Tibial nerve (tissue), 4 donors: ENCODE data around the gene SUPT3H. TPM values are rescaled to one million over a fixed set of nuclear protein-coding genes. Genes with fewer than 3 reads are reported as not detected.

ENCODE experiments used
- DNase-seq, 2 donors: peaks; one replicate each; pipeline ENCODE4 v3.0.0-alpha.2; 2019; ENCODE audit warnings: low spot score in 2 of 2
- H3K27ac ChIP-seq, 4 donors: fragments of 200-600 bp; sonication (generic) in 3 of 4; one replicate each; pipeline ENCODE4 v1.5.1; 2017 to 2019; ENCODE audit warnings: mild to moderate bottlenecking in 1 of 4
- H3K27me3 ChIP-seq, 2 donors: fragments of 200-600 bp; sonication (generic) in 1 of 2; one replicate each; pipeline versions ENCODE4 v1.5.1 to v1.6.0; 2017 to 2019
- H3K36me3 ChIP-seq, 3 donors: fragments of 200-600 bp; sonication (generic); one replicate each; pipeline ENCODE4 v1.5.1; 2018 to 2019
- H3K4me1 ChIP-seq, 4 donors: fragments of 200-600 bp; sonication (generic) in 3 of 4; one replicate each; pipeline ENCODE4 v1.5.1; 2017 to 2019
- H3K4me3 ChIP-seq, 4 donors: fragments of 200-600 bp; sonication (generic) in 3 of 4; one replicate each; pipeline ENCODE4 v1.5.1; 2017 to 2019; ENCODE audit warnings: mild to moderate bottlenecking in 1 of 4, moderate library complexity in 1 of 4
- H3K9me3 ChIP-seq, 4 donors: fragments of 200-600 bp; sonication (generic) in 3 of 4; one replicate each; pipeline ENCODE4 v1.5.1; 2017 to 2019
- EP300 ChIP-seq, 2 donors: sonication (generic); formaldehyde crosslinking; IDR thresholded peaks; one replicate each; pipeline ENCODE4 v1.6.1; 2017; ENCODE audit warnings: antibody characterized with exemption in 2 of 2, mild to moderate bottlenecking in 1 of 2
- POLR2A ChIP-seq, 2 donors: fragments of 450-650 bp; IDR thresholded peaks; one replicate each; pipeline ENCODE4 v1.6.1; 2017; ENCODE audit warnings: antibody characterized with exemption in 2 of 2, mild to moderate bottlenecking in 2 of 2, moderate library complexity in 2 of 2
- WGBS, 2 donors: methylation state at CpG; one replicate each; pipeline ENCODE4 v1.1.5; 2018; 5-methylcytosine and 5-hydroxymethylcytosine counted together
- total RNA-seq, 4 donors: library from RNA; depleted of rRNA; stranded (reverse); fragments of >200 nt; gene quantifications; one replicate each; pipeline ENCODE4 v1.1.0, GENCODE V29; 2016
- TF ChIP-seq, protein P1 (sequence below), 5 experiments: fragments of 200-600 bp in 3 of 5; fragments of 450-650 bp in 2 of 5; sonication (generic) in 3 of 5; IDR thresholded peaks; one replicate each; pipeline ENCODE4 v1.5.1; 2016 to 2019; ENCODE audit warnings: antibody characterized with exemption in 5 of 5, mild to moderate bottlenecking in 3 of 5, moderate library complexity in 2 of 5

SUPT3H gene
- total RNA-seq, 4 donors from 2014 or later, result 6.6 to 16.5 (median 14.8) TPM

DNA sequence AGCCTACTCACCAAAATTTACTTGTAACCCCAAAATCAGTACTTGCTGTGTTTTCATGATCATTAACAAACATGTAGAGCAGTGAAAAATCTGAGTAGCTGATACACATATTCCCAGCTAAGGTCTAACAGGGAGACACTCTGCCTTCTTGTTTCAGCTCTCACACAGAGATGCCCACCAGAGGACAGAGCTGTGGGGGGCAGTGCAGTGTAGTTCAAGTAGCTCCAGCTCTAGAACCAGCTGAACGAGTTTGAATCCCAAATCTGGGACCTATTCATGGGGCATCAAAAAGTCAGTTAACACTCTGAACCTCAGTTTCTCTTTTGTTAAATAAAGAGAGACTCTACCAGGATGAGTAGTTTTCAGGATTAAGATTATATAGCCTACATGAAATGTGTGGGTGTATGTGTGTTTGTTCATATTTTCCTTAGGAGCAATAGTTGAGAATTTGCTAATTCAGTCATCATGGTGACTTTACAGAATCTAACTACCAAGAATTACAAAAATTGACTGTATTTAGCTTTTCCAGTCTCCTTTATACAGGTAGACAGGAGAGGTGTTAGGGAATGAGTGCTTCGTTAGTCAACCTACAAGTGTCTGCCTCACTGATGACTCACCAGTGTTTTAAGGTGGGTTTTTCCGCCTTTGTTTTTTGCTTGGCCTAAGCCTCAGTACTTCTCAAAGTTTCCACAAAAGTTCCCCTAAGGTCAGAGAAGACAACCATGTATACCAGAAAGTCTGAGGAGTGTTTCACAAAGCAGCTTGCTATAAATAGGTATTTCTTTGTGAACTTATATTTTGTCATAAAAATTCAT lies 213.6 kb downstream of the SUPT3H start:
- no peak for DNase-seq
- 90 to 91% methylated on average over 3 of the region's 3 CpGs for WGBS, 2 donors
- H3K4me1 ChIP-seq, result no peaks in the 10 kb centered on the region
- H3K4me3 ChIP-seq, result no peak overlapping the region
- TF ChIP-seq EP300 (IDR thresholded peaks at IDR 0.05) (no peak), POLR2A (IDR thresholded peaks at IDR 0.05) (no peak)
- TF ChIP-seq, protein P1, sequence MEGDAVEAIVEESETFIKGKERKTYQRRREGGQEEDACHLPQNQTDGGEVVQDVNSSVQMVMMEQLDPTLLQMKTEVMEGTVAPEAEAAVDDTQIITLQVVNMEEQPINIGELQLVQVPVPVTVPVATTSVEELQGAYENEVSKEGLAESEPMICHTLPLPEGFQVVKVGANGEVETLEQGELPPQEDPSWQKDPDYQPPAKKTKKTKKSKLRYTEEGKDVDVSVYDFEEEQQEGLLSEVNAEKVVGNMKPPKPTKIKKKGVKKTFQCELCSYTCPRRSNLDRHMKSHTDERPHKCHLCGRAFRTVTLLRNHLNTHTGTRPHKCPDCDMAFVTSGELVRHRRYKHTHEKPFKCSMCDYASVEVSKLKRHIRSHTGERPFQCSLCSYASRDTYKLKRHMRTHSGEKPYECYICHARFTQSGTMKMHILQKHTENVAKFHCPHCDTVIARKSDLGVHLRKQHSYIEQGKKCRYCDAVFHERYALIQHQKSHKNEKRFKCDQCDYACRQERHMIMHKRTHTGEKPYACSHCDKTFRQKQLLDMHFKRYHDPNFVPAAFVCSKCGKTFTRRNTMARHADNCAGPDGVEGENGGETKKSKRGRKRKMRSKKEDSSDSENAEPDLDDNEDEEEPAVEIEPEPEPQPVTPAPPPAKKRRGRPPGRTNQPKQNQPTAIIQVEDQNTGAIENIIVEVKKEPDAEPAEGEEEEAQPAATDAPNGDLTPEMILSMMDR (IDR thresholded peaks at IDR 0.05), result no peak
- H3K9me3 ChIP-seq, result no peaks in the 10 kb centered on the region
- no peaks in the 10 kb centered on the region for H3K27me3 ChIP-seq
- no peak overlapping the region for H3K27ac ChIP-seq
- no peaks in the 10 kb centered on the region for H3K36me3 ChIP-seq

DNA sequence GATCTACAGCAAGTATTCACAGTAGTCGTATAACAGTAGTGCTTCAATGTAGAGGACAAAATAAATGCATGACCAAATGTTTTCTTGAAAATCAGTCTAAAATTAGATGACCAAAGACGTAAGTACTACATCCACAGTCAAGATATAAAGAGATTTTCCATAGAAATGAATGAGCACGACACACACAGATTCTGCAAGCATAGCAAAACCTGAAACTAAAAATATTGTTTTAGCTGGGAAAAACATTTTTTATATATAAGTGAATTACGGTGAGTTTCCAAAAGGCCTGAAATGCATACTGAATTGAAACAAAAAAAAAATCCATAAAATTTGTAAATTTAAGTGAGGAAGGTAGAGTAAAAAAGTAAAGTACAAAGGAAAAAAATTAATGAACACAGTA lies 217.4 kb downstream of the SUPT3H start:
- Histone ChIP-seq H3K36me3 (no peaks in the 10 kb centered on the region), H3K9me3 (no peaks in the 10 kb centered on the region), H3K27me3 (no peaks in the 10 kb centered on the region), H3K4me3 (no peak overlapping the region), H3K27ac (no peak overlapping the region), H3K4me1 (no peaks in the 10 kb centered on the region)
- TF ChIP-seq POLR2A (IDR thresholded peaks at IDR 0.05), result no peak
- TF ChIP-seq EP300 (IDR thresholded peaks at IDR 0.05), result no peak
- TF ChIP-seq, protein P1 (IDR thresholded peaks at IDR 0.05), result no peak
- DNase-seq, result no peak
- 78 to 86% methylated on average over 4 of the region's 4 CpGs for WGBS, 2 donors

DNA sequence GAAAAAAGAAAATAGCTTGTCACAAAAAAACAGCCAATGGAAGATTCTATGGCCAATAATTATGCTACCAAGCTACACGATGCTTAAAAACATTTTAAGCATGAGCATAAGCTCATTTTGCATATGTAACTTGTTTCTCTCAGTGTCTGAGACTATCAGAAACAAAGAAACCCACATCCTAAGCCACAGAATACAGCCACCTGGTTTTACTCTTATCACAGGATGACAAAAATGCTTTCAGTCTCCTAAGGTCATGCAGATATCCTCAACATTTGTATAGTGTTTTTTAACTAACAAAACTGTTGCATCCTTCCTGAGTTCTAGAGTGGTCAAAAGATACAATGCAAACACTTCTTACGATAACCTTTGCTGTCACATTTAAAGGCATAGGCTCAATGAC lies 221.7 kb downstream of the SUPT3H start:
- no peaks in the 10 kb centered on the region for H3K36me3 ChIP-seq
- no peak overlapping the region for H3K27ac ChIP-seq
- H3K9me3 ChIP-seq, result no peaks in the 10 kb centered on the region
- no peaks in the 10 kb centered on the region for H3K4me1 ChIP-seq
- WGBS, 2 donors, result 80 to 81% methylated on average over 2 of the region's 2 CpGs
- TF ChIP-seq EP300 (IDR thresholded peaks at IDR 0.05) (no peak), POLR2A (IDR thresholded peaks at IDR 0.05) (no peak)
- TF ChIP-seq, protein P1 (IDR thresholded peaks at IDR 0.05), result no peak
- H3K4me3 ChIP-seq, result no peak overlapping the region
- no peak for DNase-seq
- no peaks in the 10 kb centered on the region for H3K27me3 ChIP-seq

DNA sequence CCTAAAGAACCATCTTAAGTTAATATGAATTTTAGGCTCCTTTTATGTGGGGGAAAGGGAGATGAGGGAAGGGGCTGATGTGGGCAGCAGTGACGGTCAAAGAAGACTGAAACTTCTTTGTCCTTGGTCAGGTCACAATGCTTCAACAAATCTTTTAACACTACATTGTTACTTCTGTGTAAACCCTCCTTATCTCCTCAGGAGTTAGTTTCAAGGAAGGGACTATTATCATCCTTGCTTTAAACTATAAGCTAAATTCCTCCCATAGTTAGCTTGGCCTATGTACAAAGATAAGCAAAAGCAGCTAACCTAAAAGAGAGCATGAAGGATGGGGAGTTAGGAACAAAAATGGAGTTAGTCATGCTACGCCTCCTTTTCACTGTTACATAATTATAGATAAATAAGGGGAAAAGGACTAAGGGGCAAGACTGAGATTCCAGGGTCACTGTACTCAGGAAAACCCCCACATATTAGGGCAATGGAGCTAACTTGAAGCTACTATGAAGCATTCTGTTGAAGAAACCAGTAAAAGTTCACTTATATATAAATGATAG lies 222.3 kb downstream of the SUPT3H start:
- no peak overlapping the region for H3K4me3 ChIP-seq
- no peak overlapping the region for H3K27ac ChIP-seq
- H3K36me3 ChIP-seq, result no peaks in the 10 kb centered on the region
- WGBS, 2 donors, result 79 to 88% methylated on average over 2 of the region's 2 CpGs
- H3K4me1 ChIP-seq, result no peaks in the 10 kb centered on the region
- no peaks in the 10 kb centered on the region for H3K9me3 ChIP-seq
- no peak for DNase-seq
- H3K27me3 ChIP-seq, result no peaks in the 10 kb centered on the region
- TF ChIP-seq EP300 (IDR thresholded peaks at IDR 0.05) (no peak), POLR2A (IDR thresholded peaks at IDR 0.05) (no peak)
- TF ChIP-seq, protein P1 (IDR thresholded peaks at IDR 0.05), result no peak

DNA sequence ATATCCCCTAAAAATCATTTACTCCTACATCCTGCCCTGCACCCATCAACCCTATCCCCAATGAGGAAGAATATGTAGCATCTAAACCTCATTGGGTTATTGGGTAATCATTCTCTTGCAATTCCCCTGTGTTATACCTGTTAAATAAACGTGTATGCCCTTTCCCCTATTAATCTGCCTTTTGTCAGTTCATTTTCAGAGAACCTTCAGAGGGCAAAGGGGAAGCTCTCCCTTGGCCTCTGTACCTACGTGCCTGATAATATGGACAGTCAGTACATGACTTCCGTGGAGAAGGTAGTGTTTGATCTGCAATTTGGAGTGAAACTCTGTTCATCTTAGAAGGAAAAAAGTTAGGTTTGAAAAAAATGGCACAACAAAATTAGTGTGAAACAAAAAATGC lies 223.1 kb downstream of the SUPT3H start:
- DNase-seq, result no peak
- no peaks in the 10 kb centered on the region for H3K27me3 ChIP-seq
- no peaks in the 10 kb centered on the region for H3K36me3 ChIP-seq
- H3K9me3 ChIP-seq, result no peaks in the 10 kb centered on the region
- H3K4me1 ChIP-seq, result no peaks in the 10 kb centered on the region
- TF ChIP-seq, protein P1 (IDR thresholded peaks at IDR 0.05), result no peak
- no peak for TF ChIP-seq EP300 (IDR thresholded peaks at IDR 0.05)
- no peak for TF ChIP-seq POLR2A (IDR thresholded peaks at IDR 0.05)
- WGBS, 2 donors, result 84 to 88% methylated on average over 3 of the region's 3 CpGs
- H3K27ac ChIP-seq, result no peak overlapping the region
- no peak overlapping the region for H3K4me3 ChIP-seq
